Activated CD4-positive, CD25-positive, alpha-beta regulatory T cell treated with anti-CD3 and anti-CD28 coated beads, Interleukin-2, amount 50 U/mL, for 16 hours (primary cell): ENCODE measurements around the gene CLPSL2.

Source experiments
- DNase-seq: peaks from one replicate; pipeline ENCODE4 v3.0.0-alpha.2; 2020; ENCODE audit warnings: low read depth, low spot score

The CLPSL2 gene

DNA sequence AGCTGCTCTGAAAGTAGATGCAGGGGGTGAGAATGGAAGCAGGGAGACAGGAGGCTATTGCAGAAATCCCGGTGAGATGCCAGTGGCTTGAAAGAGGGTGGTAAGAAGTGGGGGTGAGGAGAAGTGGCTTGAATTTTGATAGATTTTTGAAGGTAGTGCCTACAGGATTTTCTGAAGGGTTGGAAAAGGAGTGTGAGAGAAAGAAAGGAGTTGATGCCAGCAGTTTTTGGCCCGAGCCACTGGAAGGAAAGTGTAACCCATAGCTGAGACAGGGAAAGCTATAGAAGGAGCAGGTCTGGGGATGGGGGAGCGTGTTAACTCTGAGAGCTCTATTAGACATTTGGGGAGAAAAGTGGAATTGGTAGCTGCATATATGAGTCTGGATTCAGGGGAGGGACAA lies 29.9 kb upstream of the CLPSL2 start:
- DNase-seq: no peak

DNA sequence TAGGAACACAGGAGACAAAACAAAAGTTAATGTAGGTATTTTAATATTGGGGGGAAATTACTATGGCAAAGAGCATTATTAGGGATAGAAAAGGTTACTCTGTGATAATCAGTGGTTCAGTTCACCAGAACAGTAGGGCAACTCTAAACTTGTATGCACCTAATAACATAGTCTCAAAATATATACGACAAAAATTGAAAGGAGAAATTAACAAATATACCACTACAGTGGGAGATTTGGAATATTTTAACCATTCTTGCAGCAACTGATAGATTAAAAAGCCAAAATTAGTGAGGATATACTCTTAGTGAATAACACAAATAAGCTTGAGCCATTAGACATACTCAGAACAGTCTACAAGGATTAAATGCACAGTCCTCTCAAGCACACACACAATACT lies 28.5 kb upstream of the CLPSL2 start:
- DNase-seq: no peak

DNA sequence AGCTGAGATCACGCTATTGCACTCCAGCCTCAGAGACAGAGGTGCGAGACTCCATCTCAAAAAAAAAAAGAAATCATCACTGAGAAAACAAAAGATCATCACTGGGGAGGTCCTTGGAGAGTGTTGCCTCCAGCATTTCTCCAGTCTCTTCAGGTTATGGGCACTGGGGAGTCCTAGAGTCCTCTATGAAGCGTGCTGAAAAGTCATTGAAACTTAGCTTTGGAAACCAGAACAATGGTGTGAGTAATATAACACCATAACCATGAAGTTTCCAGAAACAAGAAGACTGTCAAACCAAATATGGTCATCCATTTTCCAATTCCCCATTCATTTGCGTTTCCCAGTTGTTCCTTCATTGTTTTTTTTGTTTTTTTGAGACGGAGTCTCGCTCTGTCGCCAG lies 25.8 kb upstream of the CLPSL2 start:
- DNase-seq: no peak

DNA sequence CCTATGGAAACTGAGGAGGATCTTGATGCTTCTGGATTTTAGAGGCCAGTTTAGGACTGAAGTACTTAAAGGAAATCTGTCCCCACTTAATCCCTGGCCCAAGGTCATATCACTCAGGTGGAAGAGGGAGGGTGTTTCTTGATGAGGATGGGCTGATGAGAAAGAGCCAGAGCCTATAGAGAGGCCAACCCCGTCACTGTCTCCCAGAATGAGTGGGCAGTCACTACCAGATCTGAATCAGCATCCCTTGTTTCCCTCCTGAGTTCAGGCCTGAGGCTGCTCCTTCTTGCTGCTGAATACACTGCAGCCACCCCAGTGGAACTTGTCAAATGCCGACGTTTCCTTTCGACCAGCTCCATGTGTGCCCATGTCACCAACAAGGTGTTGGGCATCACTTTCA lies 24.8 kb upstream of the CLPSL2 start:
- no peak for DNase-seq

DNA sequence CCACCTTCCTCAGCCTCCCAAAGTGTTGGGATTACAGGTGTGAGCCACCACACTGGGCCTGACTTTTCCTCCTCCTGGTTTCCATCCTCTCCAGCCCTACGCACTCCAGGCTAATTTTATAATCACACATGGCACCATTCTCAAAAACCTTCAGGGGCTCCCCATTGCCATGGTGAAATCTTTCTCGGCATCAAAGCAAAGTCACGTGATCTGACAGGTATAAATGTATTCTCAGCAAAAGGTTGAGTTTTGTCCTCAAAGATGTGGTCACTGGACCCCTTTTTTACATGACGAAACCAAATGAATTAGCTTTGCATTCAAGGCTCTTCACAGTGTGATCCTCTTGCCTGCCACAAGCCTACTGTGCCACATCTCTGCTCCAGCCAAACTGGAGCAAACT lies 24.1 kb upstream of the CLPSL2 start:
- no peak for DNase-seq

DNA sequence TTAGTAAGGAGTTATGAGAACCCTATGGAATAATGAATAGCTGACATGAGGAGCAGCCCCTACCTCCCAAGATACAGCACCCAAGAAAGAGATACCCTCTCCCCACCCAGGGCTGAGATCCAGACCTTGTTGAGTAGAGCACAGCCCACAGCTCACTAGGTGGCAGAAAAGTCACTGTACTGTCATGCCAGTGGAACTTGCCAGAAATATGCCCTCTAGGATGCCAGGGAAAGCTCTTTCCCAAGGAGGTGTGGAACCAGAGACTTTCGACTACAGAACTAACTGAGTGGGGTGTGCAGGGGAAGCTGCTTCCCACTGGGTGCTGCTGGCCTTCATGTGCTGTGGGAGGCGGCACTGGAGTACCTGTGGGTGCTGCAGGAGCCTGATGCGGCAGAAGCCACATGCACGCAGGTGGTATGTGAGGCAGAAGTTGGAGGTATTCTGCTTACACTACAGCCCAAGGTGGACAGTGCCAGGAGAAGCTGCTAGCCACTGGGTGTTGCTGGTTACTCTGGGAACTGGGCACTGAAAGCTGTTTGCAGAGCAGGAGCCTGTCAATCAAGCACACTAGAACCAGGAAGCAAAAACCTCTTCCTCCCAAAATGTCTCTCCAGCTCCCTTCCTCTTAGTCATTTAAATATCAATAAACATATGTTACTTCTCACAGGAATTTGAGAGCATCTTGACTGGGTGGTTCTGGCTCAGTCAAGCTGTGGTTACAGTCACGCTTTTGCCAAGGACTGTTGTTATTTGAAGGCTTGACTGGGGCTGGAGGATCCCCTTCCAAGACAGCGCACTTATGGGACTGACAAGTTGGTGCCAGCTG lies 21.7 kb upstream of the CLPSL2 start:
- DNase-seq: no peak

DNA sequence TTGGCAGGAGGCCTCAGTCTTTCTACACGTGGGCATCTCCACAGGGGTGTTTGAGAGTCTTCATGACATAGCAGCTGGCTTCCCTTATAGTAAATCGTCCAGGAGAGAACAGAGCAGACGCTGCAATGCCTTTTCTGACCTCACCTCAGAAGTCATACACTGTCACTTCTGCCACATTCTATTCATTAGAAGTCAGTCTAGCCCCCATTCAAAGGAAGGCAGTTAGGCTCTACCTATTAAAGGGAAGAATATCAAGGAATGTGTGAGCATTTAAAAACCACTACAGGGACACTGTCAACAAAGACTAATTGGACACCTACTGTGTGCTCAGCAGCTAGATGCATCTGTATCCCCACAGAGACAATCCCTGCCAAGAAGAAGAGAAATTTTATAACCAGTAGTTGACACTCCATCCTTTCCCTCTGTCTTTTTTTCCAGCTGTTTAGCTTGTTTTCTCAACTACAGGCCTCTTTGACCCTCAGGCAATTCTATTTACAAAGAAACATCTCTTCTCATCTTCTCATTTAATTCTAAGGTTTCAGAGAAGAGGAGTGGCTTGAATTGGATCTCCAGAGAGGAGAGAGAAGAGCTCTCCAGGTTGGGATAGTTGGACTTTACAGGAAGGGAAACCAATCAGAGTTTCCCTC lies 21.0 kb upstream of the CLPSL2 start:
- DNase-seq: no peak

DNA sequence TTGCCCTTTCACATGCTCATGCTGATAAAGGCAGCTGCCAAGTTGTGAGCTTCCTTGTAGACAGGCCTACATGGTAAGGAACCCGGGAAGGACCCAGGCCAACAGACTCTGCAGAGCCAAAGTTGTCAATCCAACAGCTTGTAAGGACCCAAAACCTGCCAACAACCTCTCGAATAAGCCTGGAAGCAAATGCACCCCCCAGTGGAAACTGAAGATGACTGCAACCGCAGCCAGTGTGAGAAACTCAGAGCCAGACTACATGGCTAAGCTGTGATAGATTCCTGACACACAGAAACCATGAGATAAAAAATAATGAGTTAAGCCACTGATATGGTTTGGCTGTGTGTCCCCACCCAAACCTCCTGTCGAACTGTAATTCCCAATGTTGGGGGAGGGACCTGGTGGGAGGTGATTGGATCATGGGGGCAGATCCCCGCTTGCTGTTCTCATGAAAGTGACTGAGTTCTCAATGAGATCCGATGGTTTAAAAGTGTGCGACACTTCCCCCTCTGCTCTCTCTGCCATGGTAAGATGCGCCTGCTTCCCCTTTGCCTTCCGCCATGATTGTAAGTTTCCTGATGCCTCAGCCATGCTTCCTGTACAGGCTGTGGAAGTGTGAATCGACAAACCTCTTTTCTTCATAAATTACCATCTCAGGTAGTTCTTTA lies 18.8 kb upstream of the CLPSL2 start:
- DNase-seq: no peak

DNA sequence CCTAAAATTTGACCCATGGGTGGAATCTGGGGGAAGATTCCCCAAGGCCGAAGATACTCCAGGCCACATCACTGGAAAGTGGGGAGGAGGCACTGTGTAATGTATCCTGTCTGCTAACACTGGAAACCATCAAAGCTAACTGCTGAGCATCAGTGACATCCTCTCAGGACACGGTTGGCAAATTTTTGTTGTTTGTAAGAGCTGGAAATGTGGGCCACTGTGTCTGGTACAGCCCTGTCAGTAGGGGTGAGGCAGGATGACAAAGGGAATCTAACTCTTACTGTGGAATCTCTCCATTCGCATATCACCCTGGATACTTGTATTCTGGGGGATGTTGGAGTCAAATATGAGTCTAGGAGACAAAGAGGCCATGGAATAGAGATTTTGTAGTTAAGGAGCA lies 17.0 kb upstream of the CLPSL2 start:
- DNase-seq: no peak

DNA sequence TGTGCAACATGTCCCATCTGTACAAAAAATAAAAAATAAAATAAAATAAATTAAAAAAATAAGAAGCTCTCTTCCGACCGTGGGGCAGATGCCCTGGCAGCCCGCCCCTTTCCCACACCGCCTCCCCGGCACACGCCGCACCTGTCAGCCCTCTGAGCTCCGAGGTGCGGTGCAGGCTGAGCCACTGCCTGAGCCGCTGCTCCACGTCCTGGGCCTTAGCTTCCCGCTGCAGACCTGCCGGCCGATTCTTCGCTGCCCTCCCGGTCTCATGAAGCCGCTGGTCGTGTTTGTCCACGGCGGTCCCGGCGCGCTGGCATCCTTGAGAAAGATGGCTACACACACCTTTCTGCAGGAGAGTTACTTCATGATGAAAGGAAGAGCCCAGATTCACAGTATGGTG lies 10.7 kb upstream of the CLPSL2 start:
- no peak for DNase-seq

DNA sequence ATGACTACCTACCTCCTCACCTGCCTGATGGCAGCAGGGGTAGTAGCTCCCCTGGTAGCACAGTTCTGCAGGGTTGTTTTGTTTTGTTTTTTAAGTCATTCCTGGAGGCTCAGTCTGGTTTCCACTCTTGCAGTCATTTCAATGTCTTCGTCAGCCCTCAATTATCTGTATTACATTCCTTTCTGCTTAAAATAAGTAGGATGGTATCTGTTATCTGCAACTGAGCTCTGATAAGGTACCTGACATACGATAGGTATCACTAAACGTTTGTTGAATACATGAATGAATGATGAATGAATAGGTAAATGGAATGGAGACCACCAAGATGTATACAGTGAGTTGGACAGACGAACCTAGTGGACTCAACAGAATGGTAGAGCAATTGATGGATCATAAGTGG lies 7.2 kb upstream of the CLPSL2 start:
- DNase-seq: no peak

DNA sequence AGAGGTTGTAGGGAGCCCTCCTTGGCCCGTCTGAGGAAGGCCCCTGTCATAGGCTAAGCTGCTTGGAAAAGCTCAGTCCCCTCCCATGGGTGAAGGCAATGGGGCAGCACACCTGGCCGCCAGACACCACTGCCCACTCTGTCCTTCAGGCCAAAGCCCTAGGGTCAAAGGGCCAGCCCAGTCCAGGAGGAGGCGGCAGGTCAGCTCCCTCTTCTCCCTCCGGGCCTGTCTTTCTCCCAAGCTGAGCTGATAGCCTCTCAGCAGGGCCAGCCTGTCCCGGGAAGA lies 5.1 kb upstream of the CLPSL2 start:
- DNase-seq: no peak

DNA sequence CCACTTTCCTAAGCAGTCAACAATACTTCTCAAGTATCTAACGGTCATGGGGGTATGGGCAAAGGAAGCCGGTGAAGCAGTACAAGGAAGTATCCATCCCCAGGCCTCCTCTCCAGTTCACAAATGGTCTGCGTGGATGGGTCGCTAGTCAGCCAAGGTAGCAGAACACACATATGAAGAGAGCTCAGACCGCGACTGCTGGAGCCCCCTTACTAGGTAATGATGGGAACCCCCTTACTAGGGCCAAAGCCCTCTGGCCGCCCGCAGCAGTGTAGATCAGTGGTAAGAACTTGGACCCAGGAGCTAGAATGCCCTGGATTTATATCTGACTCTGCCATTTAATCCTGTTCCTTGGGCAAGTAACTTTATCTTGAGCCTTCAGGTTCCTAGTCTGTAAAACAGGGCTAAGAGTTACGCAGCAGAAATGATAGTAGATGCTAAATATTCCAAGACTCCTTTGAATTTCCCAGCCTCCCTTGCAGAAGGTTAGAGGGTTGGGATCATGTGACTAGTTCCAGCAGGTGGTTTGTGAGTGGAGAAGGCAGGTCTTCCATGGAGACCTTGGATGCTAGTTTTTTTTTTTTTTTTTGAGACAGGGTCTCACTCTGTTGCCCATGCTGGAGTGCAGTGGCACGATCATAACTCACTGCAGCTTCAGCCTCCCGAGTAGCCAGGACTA lies 2.1 kb upstream of the CLPSL2 start:
- no peak for DNase-seq

DNA sequence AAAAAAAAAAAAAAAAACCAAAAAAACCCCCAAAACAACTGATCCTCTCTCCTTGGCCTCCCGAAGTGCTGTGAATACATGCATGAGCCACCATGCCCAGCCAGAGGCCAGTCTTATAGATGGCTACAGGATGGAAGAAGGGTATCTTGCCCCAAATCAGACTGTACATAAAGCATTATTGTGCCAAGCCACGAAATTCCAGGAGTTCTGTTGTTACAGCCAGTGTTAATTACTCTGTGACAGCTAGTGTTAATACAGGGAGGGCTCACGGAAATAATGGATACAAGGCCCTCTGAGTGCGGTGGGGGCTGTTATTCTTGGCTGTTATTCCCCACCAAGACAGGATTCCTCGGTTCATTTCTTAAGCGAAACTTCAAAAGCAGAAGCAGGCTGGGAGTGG lies 1.4 kb upstream of the CLPSL2 start:
- DNase-seq: no peak

DNA sequence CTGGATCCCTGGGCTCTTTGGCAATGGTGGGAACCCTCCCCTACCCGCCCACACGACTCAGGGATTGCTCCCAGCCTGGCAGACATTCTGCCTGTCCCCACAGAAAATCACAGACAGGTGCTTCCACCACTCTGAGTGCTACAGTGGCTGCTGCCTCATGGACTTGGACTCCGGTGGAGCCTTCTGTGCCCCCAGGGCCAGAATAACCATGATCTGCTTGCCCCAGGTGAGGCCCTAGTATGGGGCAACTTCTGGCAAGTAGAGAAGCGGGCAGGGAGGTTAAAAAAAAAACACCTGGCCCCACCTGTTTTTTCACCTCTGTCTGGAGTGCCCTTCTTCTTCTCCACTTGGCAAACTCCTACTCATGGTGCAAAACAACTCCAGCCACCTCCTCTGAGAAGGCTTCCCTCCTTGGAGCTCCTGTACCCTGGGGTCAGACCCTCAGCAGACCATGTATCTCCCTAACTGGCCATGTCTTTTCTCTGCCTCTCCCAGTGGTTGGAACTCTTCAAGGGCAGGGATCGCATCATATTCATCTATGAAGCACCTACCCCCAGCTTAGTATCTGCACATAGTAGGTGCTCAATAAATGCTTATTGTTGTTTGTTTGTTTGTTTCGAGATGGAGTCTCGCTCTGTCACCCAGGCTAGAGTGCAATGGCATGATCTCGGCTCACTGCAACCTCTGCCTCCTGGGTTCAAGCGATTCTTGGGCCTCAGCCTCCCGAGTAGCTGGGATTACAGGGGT lies 1.1 kb downstream of the CLPSL2 start:
- DNase-seq: no peak

DNA sequence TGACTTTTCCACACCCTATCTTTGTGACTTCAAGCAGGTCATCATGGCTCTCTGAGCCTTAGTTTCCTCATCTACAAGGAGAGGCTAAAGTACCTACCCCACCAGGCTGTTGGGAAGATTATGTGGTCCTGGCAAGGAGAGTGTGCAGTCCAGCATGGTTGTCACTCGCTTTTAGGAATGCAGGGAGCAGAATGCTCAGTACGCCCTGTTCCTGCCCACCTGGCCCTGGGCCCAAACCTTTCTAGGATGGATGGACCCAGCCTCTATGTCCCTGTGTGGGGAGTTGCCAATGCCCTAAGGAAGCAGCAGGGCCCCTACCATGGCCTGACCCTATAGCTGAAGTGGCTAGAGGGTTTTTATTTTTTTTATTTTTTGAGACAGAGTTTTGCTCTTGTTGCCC lies 2.0 kb downstream of the CLPSL2 start:
- DNase-seq: no peak

DNA sequence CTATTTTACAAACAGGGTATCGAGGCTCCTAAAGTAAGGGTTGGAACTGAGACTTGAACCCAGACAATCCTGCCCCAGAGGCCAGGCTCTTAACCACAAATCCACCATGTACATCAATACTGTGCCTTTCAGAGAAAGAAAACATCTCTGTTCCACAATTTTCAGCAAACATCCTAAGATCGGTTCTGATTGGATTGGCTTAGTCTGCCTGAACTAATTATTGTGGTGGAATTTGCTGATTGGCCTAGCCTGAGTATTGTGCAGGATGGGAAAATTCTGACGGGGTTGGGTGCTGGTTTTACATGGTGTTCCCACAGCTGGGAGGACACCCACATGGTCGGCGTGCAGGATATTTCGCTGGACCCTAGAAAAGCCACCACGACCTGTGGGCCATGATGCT lies 4.3 kb downstream of the CLPSL2 start, which contains the start of gene CLPSL1:
TSS of gene CLPSL1 (plus strand) at position 301 of the 400 bp plus-strand sequence. CDS start at position 393, 92 bp downstream.
- DNase-seq: no peak

DNA sequence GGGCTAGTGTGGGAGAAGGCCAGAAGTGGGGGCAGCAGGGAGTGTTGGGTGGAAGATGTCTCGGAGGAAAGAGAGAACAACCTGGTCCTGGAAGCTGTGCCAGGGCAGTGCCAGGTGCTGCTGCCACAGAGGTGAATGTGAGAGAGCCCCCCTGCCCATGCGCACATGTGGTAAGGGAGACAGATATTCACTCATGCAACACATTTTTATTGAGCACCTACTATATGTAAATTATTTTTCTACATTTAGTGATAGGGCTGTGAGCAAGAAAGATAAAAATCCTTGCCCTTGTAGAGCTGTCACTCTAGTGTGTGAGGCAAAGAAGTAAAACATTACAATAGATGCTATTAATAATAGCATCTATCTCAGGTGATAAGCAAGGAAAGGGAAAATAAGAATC lies 4.9 kb downstream of the CLPSL2 start:
- no peak for DNase-seq

DNA sequence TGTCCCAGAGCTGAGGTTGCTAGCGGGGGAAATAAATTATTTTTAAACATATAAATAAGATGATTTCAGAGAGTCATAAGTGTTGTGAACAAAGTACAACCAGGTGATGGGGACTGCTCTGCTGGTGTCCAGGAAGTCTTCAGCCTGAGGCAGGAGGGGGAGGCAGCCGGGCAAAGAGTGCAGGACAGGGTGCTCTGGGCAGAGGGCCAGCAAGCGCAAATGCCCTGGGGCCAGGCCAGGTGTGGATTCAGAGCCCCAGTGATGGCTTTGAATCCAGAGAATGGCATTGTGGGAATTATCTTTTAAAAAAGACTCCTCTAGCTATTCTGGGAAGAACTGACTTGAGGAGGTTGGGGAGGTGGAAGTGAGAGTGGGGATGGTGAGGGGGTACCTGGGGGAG lies 6.0 kb downstream of the CLPSL2 start:
- DNase-seq: no peak

DNA sequence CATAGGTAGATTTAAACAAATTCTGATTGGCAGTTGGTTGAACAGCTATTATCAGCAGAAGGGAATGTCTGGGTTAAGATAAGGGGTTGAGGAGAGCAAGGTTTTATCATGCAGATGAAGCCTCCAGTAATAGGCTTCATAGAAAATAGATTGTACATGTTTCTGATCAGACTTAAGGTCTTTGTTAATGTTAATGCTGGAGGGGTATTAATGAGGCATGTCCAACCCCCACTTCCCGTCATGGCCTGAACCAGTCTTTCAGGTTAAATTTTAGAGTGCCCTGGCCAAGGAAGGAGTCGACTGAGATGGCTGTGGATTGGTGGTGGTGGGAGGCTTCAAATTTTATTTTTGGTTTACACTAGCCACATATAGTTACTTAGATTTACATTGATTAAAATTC lies 7.8 kb downstream of the CLPSL2 start:
- DNase-seq: no peak

DNA sequence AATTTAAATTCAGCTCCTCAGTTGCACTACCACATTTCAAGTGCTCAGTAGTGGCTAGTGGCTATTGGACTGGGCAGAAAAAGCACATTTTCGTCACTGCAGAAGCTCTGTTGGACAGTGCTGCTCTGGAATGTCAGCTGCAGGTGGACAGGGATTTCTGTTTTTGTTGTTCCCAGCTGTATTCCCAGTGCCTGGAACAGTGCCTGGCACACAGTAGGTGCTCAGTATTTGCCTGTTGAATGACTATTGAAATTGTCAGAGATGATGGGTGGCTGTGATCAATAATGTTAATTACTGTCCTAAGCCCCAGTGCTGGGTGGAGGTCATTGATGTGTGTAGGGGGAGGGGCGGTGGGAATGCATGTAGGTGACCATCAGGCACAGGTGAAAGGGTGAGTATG lies 9.9 kb downstream of the CLPSL2 start:
- no peak for DNase-seq

DNA sequence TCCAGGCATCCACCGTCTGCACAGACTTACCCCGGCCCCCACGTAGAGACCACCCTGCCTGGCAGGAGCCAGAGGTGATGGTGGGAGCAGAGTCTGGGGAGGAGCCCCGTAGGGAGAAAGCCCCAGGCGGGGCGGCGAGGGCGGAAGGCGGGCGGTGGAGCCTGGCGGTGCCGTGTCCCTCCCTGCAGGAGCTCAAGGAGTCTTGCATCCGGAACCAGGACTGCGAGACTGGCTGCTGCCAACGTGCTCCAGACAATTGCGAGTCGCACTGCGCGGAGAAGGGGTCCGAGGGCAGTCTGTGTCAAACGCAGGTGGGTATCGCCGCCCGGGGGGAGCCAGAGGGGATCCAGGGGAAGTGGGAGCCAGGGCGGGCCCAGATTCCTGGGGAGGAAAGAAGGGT lies 10.4 kb downstream of the CLPSL2 start:
- no peak for DNase-seq
